Mononuclear cell (primary cell): ENCODE measurements around the gene OR51I1. TPM values are rescaled to one million over a fixed set of nuclear protein-coding genes. Genes with fewer than 3 reads are reported as not detected.

Source experiments
- H3K27me3 ChIP-seq: 2 replicates; pipeline ENCODE4 v1.6.0; 2011; ENCODE audit warnings: low read length, control low read depth; ENCODE audit not compliant: insufficient read depth
- H3K4me1 ChIP-seq: 2 replicates; pipeline ENCODE4 v1.5.1; 2011; ENCODE audit warnings: mild to moderate bottlenecking, low read length, control low read depth; ENCODE audit not compliant: insufficient read depth
- H3K4me3 ChIP-seq: 2 replicates; pipeline ENCODE4 v1.5.1; 2011; ENCODE audit warnings: mild to moderate bottlenecking, low read length, moderate library complexity
- H3K9me3 ChIP-seq: 2 replicates; pipeline ENCODE4 v1.5.1; 2011; ENCODE audit warnings: low read depth, mild to moderate bottlenecking, control low read depth, low read length
- total RNA-seq: library from RNA; depleted of rRNA; stranded (reverse); fragments of >200 nt; gene quantifications from one replicate; pipeline ENCODE4 v1.2.3, GENCODE V29; 2012

The OR51I1 gene
- total RNA-seq, 1 donor = not detected

DNA sequence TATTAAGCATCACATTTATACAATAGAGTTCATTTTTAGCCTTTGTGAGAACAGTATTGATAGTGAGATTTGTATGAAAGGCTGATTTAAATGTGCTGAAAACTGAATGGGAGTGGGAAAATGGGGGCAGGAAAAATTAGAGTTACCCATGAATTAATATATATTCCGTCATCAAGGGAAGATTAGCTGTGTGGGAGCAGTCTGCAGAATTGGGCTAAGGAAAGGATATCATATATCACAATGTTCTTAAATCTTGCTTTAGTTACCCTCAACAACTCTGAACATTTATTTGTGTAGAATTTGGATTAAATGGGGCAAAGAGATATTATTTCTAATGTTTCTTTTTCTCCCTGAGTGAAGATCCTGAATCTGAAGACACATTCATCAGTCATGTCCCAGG lies 19.5 kb downstream of the OR51I1 start, which contains the start of gene OR51Q1:
Gene OR51Q1, plus strand, starts transcription at position 301 of the 400 bp plus-strand sequence. Its CDS starts 90 bp downstream, at position 391.
- Histone ChIP-seq H3K27me3 (no peaks in the 10 kb centered on the region), H3K9me3 (no peaks in the 10 kb centered on the region), H3K4me3 (no peak within 1 kb of the TSS), H3K4me1 (no peaks in the 10 kb centered on the region)

DNA sequence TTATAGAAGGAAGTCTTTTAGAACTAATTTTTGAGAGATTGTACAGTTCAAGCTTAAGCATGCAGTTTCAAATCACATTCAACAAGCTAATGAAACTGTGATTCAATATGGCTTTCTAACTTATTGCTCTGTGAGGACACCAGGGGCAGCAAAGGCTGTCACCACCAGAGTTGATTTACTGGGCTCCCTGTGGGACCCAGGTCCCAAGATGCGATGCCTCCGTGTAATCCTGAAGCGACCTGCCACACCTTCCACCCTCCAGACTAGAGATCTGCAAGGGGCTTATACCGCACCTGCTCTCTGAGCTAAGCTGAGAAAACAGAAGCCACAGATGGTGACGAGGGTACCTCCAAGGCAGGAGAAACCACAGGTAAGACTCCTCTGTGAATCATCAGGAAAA lies 20.3 kb downstream of the OR51I1 start:
- Histone ChIP-seq H3K4me3 (no peak overlapping the region), H3K4me1 (no peaks in the 10 kb centered on the region), H3K9me3 (no peaks in the 10 kb centered on the region), H3K27me3 (no peaks in the 10 kb centered on the region)

DNA sequence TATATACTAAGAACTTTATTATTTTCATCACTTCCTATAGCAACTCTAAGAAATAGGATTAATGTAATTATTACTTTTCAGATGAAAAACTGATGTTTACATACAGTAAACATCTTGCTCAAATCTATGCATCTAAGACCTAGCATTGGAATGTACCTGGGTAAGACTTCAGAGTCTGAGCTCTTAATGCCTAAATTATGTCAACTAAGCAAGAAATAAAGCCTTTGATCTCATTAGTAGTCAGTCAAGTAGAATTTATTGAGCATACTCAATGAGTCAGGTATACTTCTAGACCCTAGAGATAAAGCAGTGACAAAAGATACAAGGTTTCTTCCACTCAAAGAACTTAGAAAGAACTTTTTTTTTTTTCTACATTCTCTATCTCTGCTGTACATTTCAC lies 36.1 kb downstream of the OR51I1 start:
- Histone ChIP-seq H3K27me3 (peaks cover 6% of the 10 kb centered on the region), H3K4me1 (no peaks in the 10 kb centered on the region), H3K4me3 (no peak overlapping the region), H3K9me3 (no peaks in the 10 kb centered on the region)

DNA sequence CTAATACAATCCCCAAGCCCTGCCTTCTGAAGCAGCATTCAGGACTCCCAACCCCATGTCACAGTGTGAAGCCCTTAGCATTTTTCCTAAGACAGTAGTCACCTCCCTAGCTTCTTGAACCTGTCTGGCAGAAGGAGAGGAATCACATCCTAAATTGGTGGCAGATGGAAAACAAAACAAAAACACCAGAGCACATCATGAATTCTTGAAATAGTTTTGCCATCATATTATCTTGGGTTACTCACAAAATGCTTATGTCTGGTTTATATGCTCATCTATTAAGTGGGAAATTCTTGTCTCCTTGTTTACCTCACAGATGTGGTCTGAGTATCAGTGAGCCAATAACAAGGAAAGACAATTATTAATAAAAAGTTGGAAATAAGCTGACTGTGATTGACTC lies 42.4 kb downstream of the OR51I1 start:
- Histone ChIP-seq H3K9me3 (no peaks in the 10 kb centered on the region), H3K4me3 (no peak overlapping the region), H3K27me3 (no peaks in the 10 kb centered on the region), H3K4me1 (no peaks in the 10 kb centered on the region)

DNA sequence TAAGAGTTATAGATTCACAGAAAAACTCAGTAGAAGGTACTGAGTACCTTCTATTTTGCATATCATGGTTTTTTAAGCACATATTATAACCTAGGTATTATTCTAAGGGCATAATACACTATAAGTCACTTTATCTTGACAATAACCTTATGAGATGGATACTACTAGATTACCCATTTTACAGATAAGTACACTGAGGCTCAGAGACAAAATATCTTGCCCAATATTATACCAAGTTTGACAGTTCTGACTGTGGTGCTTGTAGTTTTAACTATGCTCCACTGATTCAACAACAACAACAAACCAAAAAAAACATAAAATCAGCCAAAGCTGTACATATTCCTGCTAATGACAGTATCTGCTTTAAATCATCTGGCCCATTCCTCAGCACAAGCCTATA lies 47.2 kb downstream of the OR51I1 start:
- Histone ChIP-seq H3K9me3 (no peaks in the 10 kb centered on the region), H3K4me3 (no peak overlapping the region), H3K4me1 (no peaks in the 10 kb centered on the region), H3K27me3 (no peaks in the 10 kb centered on the region)

Other genes with a start within 250 kb of the OR51I1 start
- not detected for gene OR51V1, start 240.8 kb downstream of the OR51I1 start, total RNA-seq
- 76.0 TPM for gene HBB, start 214.4 kb downstream of the OR51I1 start, total RNA-seq
- gene HBD, start 207.0 kb downstream of the OR51I1 start, total RNA-seq = 0.94 TPM
- not detected for gene HBG1, start 191.7 kb downstream of the OR51I1 start, total RNA-seq
- gene HBG2, start 186.7 kb downstream of the OR51I1 start, total RNA-seq = 3.9 TPM
- 0.94 TPM for gene HBE1, start 171.6 kb downstream of the OR51I1 start, total RNA-seq
- gene OR51B4, start 139.6 kb downstream of the OR51I1 start, total RNA-seq = not detected
- gene OR51B2, start 117.2 kb downstream of the OR51I1 start, total RNA-seq = not detected
- 0.31 TPM for gene OR51B5, start 98.0 kb downstream of the OR51I1 start, total RNA-seq
- not detected for gene OR51B6, start 90.0 kb downstream of the OR51I1 start, total RNA-seq
- 0.10 TPM for gene OR51M1, start 57.7 kb downstream of the OR51I1 start, total RNA-seq
- gene OR51Q1, start 19.4 kb downstream of the OR51I1 start, total RNA-seq = not detected
- not detected for gene OR51I2, start 7.8 kb upstream of the OR51I1 start, total RNA-seq
- not detected for gene OR52D1, start 47.2 kb upstream of the OR51I1 start, total RNA-seq
- 0.21 TPM for gene UBQLN3, start 68.4 kb upstream of the OR51I1 start, total RNA-seq
- 0.52 TPM for gene UBQLNL, start 75.2 kb upstream of the OR51I1 start, total RNA-seq
- 0.63 TPM for gene OR52H1, start 107.0 kb upstream of the OR51I1 start, total RNA-seq
- not detected for gene OR52B6, start 139.4 kb upstream of the OR51I1 start, total RNA-seq
- gene TRIM6, start 155.1 kb upstream of the OR51I1 start, total RNA-seq = 0.42 TPM
- 7.2 TPM for gene TRIM34, start 183.5 kb upstream of the OR51I1 start, total RNA-seq
- gene TRIM5, start 243.6 kb upstream of the OR51I1 start, total RNA-seq = 6.5 TPM
- 252 TPM for gene TRIM22, start 248.3 kb upstream of the OR51I1 start, total RNA-seq